Stimulated activated CD4-positive, alpha-beta T cell treated with anti-CD3 and anti-CD28 coated beads, Interleukin-1b, Interleukin-23, amount 100 ng/mL, for 4 hours (primary cell): ENCODE results near the gene C19orf81.
A peak's percentile ranks its signal among the peaks of the same experiment; 100 is the strongest.

Experiments
- DNase-seq, 2 donors: peaks; one replicate each; pipeline ENCODE4 v3.0.0-alpha.2; 2020; ENCODE audit warnings: low read depth in 2 of 2

C19orf81 gene

DNA sequence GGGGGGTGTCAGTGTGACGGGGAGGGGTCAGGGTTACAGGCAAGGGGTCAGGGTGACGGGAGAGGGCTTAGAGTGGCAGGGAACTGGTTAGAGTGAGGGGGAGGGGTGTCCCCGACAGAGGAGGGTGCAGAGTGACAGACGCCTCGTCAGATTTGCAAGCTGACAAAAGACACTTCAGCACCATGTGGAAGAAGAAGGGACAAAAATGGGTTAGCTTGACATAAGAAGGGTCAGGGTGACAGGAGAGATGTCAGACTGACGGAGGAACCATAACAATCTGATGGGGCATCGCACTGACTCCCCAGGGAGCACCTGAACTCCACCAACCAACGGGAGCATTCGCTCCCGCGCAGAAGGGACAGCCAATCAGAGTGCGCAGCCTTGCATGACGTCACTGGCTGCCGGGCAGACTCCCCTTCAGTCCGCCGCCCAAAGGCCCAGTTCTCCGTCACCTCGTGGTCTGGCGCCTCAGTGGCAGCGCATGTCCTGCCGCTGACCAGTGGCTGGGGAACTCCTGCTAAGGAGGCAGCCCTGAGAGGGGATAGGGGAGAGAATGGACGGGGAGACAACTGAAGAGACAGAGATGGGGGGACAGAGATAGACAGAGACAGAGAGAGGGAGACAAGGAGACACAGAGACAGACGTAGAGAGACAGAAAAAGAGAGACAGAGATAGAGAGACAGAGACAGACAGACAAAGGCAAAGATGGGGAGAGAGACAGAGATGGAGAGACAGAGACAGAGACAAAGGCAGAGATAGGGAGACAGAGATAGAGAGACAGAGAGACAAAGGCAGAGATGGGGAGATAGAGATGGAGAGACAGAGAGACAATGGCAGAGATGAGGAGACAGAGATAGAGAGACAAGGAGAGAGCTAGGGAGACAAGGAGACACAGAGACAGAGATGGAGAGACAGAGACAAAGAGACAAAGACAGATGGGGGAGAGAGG is 30.2 kb downstream of the C19orf81 start:
- DNase-seq, result peak; percentile 54 to 68

- DNase-seq, result no peak
Measured at GRCh38 chr19:50686310-50687032, 37.2 kb downstream of the C19orf81 start.

GRCh38 chr19:50688766-50689165 is 39.5 kb downstream of the C19orf81 start:
- no peak for DNase-seq

- no peak for DNase-seq
Measured at GRCh38 chr19:50690439-50690838, 41.2 kb downstream of the C19orf81 start.

- no peak for DNase-seq
Measured at GRCh38 chr19:50693064-50693975, 44.1 kb downstream of the C19orf81 start.

- no peak for DNase-seq
Measured at GRCh38 chr19:50694815-50695145, 45.5 kb downstream of the C19orf81 start.

DNA sequence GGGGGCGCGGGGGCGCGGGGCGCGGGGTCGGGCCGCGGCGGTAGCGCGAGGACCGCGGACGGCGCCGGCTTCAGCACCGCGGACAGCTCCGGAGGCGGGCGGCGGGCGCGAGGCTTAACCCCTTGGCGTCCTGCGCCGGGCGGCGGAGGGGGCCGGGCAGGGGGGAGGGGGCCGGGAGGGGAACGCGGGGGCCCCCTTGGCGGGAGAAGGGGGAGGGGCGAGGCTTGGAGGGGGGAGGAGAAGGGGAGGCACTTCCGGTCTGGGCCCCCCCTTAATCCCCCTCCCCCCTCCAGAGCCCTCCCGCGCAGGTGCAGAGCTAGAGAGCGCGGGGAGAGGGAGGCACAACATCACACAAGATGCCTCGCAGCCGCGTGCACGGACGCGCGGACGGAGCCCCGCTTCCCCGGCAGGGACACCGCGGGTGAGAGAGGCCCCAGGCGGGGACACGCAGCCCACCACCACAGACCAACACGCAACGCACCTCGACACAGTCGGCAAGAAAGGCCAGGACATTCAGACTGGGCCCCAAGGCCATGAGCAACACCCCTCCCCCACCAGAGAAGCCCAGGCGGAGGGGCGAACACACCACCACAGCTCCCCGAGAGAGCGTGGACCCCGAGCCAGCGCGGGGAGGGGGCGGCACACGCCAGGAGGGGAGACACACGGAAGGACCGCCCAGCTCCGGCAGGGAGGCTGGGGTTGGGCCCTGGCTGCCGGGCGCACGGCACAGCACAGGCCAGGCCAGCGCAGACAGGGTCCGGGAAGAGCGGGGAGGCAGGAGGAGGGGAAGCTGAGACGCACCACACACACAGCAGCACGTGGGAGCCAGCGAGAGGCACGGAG is 46.2 kb downstream of the C19orf81 start:
- peak in 1 of 2 donors; percentile 25 for DNase-seq

DNA sequence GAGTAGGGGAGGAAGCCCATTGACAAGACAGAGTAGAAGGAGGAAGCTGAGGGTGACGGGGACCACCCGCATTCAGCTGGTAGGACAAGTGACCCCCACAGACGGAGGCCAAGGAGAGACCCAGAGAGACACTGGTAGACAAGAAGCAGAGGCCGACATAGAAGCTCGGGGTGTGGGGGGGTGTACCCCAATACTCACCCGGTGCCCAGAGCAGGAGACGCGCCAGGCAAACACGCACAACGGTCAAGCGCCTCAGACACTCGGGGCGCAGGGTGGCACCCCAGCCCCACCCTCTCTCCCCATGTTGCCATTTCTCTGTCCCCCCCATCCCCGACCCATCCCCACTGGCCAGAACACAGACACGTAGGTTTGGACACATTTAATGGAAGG is 46.8 kb downstream of the C19orf81 start:
- DNase-seq, result no peak

GRCh38 chr19:50697414-50698124 is 48.3 kb downstream of the C19orf81 start:
- DNase-seq, result no peak

DNA sequence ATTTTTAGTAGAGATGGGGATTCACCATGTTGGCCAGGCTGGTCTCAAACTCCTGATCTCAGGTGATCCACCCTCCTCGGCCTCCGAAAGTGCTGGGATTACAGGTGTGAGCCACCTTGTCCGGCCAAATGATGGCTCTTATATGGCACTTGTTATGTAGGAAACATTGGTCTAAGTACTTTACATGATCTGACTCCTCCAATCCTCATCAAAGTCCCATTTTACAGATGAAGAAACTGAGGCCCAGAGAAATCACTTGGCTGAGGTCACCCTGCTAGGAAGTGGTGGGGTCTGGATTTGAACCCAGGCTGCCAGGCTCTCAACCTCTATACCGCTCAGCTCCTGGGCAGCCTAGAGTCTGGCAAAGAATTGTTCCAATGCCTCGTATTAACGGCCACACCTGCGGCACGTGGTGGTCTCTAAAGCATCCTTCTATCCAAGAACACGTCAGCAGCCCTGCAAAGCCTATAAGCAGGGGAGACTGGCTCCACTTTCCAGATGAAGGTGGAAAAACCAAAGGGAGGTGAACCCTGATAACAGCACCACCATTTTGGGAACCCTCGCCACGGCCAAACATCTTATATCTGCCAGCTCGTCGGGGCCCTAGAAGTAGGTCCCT is 52.2 kb downstream of the C19orf81 start:
- no peak for DNase-seq

GRCh38 chr19:50702158-50702870 is 53.1 kb downstream of the C19orf81 start:
- DNase-seq, result no peak

- no peak for DNase-seq
Measured at GRCh38 chr19:50702871-50703829, 53.9 kb downstream of the C19orf81 start.

DNA sequence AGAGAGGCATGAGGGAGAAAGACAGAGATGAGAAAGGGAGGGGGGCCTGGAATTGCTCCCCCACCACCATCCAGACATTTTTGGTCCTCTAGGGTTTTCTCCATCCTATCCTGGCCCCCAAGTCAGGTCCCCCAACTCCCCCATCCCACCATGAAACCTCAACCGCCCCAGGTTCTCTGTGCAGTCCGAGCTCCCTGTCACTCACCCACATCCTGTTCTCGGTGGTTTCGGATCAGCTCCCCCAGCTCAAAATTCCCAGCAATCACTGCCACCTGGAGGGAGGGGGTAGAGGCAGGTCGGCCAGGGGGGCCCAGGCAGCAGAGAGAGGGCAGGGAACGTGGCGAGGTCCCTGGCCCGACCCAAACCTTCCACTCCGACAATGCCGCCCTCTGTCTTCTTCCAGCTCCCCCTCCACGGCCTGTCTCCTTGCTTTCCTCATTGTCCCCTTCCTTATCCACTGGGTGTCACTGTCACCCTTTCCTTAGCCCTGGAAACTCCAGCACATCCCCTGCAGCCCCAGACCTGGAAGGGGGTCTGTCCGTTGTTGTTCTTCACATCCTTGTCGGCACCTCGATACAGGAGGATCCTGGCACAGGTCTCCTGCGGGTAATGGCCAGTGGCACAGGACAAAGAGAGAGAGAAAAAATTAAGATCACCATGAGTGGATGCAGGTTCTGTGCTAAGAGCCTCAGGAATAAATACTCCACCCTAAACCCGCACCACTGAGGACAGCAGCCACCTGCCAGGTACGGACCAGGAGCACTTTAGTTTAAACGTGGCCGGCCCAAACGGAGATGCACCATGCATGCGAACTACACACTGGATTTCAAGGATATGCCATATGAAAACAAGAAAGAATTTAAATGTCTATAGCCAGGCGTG is 54.9 kb downstream of the C19orf81 start:
- DNase-seq, result no peak

GRCh38 chr19:50705422-50706019 is 56.3 kb downstream of the C19orf81 start:
- DNase-seq, result no peak

- DNase-seq, result no peak
Measured at GRCh38 chr19:50706387-50706786, 57.1 kb downstream of the C19orf81 start.

- DNase-seq, result no peak
Measured at GRCh38 chr19:50708179-50708879, 59.1 kb downstream of the C19orf81 start.
